ENCODE data around the gene PRR14. TPM values are rescaled to one million over a fixed set of nuclear protein-coding genes. Genes with fewer than 3 reads are reported as not detected.
A peak's percentile ranks its signal among the peaks of the same experiment; 100 is the strongest.

Gene PRR14
- total and polyA plus RNA-seq, 2 donors from 2014 or later = 44.2 to 51.6 TPM

- FAIRE-seq (no peak), DNase-seq (no peak)
- Histone ChIP-seq H3K4me1 (ENCODE audit: control insufficient read depth in 2 of 3, insufficient read depth in 2 of 3, low read depth in 1 of 3, low read length in 3 of 3) (no peaks in the 10 kb centered on the region), H3K27ac (ENCODE audit: low read depth in 2 of 2, low read length in 2 of 2) (no peak overlapping the region), H3K27me3 (ENCODE audit: control insufficient read depth, insufficient read depth, low read length) (no peaks in the 10 kb centered on the region), H3K36me3 (ENCODE audit: control insufficient read depth in 2 of 3, insufficient read depth in 3 of 3, low read length in 3 of 3) (no peaks in the 10 kb centered on the region), H3K9ac (ENCODE audit: low read length in 3 of 3) (no peak overlapping the region), H3K9me3 (ENCODE audit: control insufficient read depth in 2 of 3, insufficient read depth in 1 of 3, low read length in 3 of 3) (no peaks in the 10 kb centered on the region), H3K4me3 (ENCODE audit: low read length in 3 of 3) (no peak overlapping the region)
- intact Hi-C loops (cut with DNase I) = no loop called here
- no peak for TF ChIP-seq CTCF (IDR thresholded peaks at IDR 0.05; ENCODE audit: borderline replicate concordance, extremely low read depth, insufficient read depth)
These were observed 9.3 kb upstream of the PRR14 start for GRCh38 chr16:30641378-30641982.

- H3K4me1 ChIP-seq (ENCODE audit: control insufficient read depth in 2 of 3, insufficient read depth in 2 of 3, low read depth in 1 of 3, low read length in 3 of 3) = no peaks in the 10 kb centered on the region
- no peak overlapping the region for H3K27ac ChIP-seq (ENCODE audit: low read depth in 2 of 2, low read length in 2 of 2)
- no peaks in the 10 kb centered on the region for H3K27me3 ChIP-seq (ENCODE audit: control insufficient read depth, insufficient read depth, low read length)
- no peak overlapping the region for H3K4me3 ChIP-seq (ENCODE audit: low read length in 3 of 3)
- no peaks in the 10 kb centered on the region for H3K9me3 ChIP-seq (ENCODE audit: control insufficient read depth in 2 of 3, insufficient read depth in 1 of 3, low read length in 3 of 3)
- no peak for FAIRE-seq
- H3K36me3 ChIP-seq (ENCODE audit: control insufficient read depth in 2 of 3, insufficient read depth in 3 of 3, low read length in 3 of 3) = no peaks in the 10 kb centered on the region
- TF ChIP-seq CTCF (IDR thresholded peaks at IDR 0.05; ENCODE audit: borderline replicate concordance, extremely low read depth, insufficient read depth) = no peak
- DNase-seq = no peak
- no peak overlapping the region for H3K9ac ChIP-seq (ENCODE audit: low read length in 3 of 3)
- intact Hi-C loops (cut with DNase I) = no loop called here
These were observed 6.4 kb upstream of the PRR14 start for GRCh38 chr16:30644334-30644830.

GRCh38 chr16:30645727-30646126, 5.0 kb upstream of the PRR14 start:
- Histone ChIP-seq H3K36me3 (ENCODE audit: control insufficient read depth in 2 of 3, insufficient read depth in 3 of 3, low read length in 3 of 3) (no peaks in the 10 kb centered on the region), H3K4me1 (ENCODE audit: control insufficient read depth in 2 of 3, insufficient read depth in 2 of 3, low read depth in 1 of 3, low read length in 3 of 3) (peaks cover 0 to 5% (median 0%) of the 10 kb centered on the region in 3 donors), H3K9ac (ENCODE audit: low read length in 3 of 3) (no peak overlapping the region), H3K9me3 (ENCODE audit: control insufficient read depth in 2 of 3, insufficient read depth in 1 of 3, low read length in 3 of 3) (no peaks in the 10 kb centered on the region), H3K27ac (ENCODE audit: low read depth in 2 of 2, low read length in 2 of 2) (no peak overlapping the region), H3K27me3 (ENCODE audit: control insufficient read depth, insufficient read depth, low read length) (no peaks in the 10 kb centered on the region), H3K4me3 (ENCODE audit: low read length in 3 of 3) (no peak overlapping the region)
- FAIRE-seq = no peak
- no peak for DNase-seq
- intact Hi-C loops (cut with DNase I) = no loop called here
- TF ChIP-seq CTCF (IDR thresholded peaks at IDR 0.05; ENCODE audit: borderline replicate concordance, extremely low read depth, insufficient read depth) = no peak

- no peak for TF ChIP-seq CTCF (IDR thresholded peaks at IDR 0.05; ENCODE audit: borderline replicate concordance, extremely low read depth, insufficient read depth)
- peak in 1 of 5 donors; percentile 39 for DNase-seq
- no peak overlapping the region for H3K27ac ChIP-seq (ENCODE audit: low read depth in 2 of 2, low read length in 2 of 2)
- H3K36me3 ChIP-seq (ENCODE audit: control insufficient read depth in 2 of 3, insufficient read depth in 3 of 3, low read length in 3 of 3) = no peaks in the 10 kb centered on the region
- no peak for FAIRE-seq
- H3K9me3 ChIP-seq (ENCODE audit: control insufficient read depth in 2 of 3, insufficient read depth in 1 of 3, low read length in 3 of 3) = no peaks in the 10 kb centered on the region
- no peak overlapping the region for H3K9ac ChIP-seq (ENCODE audit: low read length in 3 of 3)
- H3K4me3 ChIP-seq (ENCODE audit: low read length in 3 of 3) = no peak overlapping the region
- H3K4me1 ChIP-seq (ENCODE audit: control insufficient read depth in 2 of 3, insufficient read depth in 2 of 3, low read depth in 1 of 3, low read length in 3 of 3) = peaks cover 0 to 10% (median 4%) of the 10 kb centered on the region in 3 donors
- intact Hi-C loops (cut with DNase I) = no loop called here
- H3K27me3 ChIP-seq (ENCODE audit: control insufficient read depth, insufficient read depth, low read length) = no peaks in the 10 kb centered on the region
These were observed 3.5 kb upstream of the PRR14 start for GRCh38 chr16:30647274-30647571.
